Measurements from ENCODE around the gene INPP5D.

Gene INPP5D

DNA sequence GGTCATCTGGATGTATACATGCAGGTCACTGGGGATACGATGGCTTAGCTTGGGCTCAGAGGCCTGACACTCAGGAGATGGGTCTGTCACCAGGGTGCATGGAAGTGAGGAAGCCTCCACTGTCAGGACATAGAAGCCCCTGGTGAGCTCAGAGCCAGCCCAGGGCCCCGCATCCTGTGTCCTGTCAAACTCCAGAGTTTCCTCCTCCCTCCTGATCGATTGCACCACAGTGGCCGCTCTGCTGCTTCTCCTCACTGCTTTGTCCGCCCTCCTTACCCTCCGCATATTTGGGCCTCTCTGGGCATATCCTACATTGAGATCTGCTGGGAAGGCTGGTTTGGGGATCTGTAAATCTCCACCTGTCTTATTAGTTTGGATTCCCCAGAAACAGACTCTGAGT, 153.8 kb downstream of the INPP5D start:
- DNase-seq: no peak

DNA sequence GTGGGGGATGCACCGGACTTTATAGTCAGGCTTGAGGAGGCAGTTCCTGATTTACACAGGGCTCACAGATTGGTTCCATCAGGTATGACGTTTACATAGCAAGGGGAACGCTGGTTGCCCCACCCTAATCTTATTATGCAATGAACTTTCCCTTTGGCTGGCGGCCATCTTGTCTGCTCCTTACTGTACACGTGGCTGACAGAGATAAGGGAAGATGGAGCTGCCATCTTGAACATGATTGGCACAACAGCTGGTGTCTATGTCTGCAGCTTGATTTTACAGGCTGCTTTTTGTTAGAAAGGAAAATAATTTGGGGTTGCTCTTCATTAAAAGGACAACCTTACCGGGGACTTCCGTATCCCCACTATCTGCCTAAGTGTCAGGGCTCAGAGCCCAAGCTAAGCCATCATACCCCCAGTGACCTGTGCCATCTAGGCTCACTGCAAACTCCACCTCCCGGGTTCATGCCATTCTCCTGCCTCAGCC, 157.8 kb downstream of the INPP5D start:
- no peak for DNase-seq

DNA sequence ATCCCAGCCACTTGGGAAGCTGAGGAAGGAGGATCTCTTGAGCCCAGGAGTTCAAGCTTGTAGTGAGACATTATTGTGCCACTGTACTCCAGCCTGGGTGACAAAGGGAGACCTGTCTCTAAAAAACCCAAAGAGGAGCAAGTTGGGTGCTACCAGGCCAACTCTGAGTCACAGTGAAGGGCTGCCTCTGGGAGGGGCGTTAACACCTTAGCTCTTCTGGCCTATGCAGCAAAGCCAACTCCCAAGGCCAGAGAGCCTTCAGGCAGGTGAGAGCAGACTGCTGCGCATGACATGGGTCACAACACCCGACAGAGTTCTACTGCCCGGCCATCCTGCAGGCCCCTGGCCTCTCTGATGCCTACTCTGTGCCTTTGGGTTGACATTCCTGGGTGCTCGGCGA, 158.7 kb downstream of the INPP5D start:
- DNase-seq: no peak

DNA sequence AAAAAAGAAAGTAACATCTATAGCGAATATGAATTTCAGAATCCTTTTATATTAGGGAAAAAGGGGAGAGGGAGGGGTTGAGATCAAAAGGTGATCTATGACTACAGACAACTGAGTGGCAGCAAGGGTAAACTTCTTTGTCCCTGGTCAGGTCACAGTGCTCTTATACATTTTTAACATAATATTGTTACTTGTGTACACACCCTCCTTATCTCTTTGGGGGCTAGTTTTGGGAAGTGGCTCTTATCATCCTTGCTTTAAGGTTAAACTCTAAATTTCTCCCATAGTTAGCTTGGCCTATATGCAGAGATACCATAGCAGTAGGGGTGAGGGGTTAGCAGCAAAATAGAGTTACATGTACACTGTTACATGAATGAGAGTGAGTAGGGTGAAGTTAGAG, 159.7 kb downstream of the INPP5D start:
- no peak for DNase-seq

DNA sequence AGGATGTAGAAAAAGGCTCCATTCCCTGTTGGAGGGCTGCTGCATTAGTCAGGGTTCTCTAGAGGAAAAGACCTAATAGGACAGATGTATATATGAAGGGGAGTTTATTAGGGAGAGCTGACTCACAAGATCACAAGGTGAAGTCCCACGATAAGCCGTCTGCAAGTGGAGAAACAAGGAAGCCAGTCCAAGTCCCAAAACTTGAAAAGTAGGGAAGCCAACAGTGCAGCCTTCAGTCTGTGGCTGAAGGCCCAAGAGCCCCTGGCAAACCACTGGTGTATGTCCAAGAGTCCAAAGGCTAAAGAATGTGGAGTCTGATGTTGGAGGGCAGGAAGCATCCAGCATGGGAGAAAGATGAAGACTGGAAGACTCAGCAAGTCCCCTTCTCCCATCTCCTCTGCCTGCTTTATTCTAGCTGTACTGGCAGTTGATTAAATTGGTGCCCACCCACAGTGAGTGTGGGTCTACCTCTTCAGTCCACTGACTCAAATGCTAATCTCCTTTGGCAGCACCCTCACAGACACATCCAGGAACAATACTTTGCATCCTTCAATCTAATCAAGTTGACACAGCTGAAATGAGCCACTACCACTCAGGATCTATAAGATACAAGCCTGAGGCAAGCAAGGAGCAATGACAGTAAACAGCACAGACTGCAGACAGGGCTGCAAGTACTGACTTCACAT, 161.4 kb downstream of the INPP5D start:
- no peak for DNase-seq

DNA sequence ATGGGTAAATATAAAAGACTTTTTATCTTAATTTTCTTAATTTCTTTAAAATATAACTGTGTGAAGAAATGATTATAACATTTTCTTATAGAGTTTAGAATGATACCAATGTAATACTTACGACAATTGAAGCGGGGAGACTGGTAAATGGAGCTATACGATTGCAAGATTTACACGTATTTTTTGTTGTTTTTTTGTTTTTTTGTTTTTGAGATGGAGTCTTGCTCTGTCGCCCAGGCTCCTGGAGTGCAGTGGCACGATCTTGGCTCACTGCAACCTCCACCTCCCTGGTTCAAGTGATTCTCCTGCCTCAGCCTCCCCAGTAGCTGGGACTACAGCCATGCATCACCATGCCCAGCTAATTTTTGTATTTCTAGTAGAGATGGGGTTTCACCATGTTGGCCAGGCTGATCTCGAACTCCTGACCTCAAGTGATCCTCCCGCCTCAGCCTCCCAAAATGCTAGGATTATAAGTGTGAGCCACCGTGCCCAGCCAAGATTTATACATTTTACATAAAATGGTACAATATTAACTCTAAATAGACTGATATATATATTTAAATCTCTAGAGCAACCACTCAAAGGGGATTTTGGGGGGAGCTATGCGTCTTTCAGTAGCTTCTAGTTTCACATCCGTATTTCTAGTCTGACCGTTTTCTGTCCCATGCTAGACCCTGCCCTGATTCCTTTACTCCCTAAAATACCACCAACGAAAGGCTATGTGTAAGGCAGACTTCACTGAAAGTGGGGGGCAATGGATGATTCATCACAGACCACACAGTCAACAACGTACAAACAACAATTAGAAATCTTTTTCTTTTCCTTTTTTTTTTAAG, 163.1 kb downstream of the INPP5D start:
- no peak for DNase-seq

DNA sequence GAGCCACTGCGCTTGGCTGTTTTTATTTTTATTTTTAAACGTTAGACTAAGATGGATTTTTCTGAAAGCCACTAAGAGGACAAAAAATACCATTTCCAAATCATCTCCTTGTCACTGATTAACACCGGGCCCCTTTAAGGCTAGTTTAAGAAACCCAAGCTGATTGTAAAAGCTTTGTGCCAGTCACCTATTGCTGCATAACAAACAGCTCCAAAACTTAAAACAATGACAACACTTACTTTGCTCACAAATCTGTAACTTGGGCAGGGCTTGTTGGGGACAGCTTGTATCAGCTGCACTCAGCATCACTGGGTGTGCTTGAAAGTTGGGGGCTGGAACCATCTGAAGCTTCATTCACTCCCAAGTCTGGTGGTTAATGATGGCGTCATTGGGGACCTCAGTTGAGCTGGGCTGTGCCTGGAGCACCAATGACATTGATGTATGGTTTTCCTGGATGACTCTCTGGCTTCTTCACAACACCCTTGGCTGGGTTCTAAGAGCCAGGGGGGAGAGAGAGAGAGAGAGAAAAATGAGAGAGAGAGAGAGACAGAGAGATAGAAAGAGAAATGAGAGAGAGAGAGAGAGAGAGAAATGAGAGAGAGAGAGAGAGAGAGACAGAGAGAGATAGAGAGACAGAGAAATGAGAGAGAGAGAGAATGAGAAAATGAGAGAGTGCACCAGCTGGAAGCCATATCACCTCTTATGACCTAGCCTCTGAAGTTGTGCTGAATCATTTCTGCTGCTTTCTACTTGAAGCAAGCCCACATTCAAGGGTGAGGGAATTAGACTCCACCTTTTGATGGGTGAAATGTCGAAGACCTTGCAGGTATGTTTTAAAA, 165.3 kb downstream of the INPP5D start:
- DNase-seq: no peak

DNA sequence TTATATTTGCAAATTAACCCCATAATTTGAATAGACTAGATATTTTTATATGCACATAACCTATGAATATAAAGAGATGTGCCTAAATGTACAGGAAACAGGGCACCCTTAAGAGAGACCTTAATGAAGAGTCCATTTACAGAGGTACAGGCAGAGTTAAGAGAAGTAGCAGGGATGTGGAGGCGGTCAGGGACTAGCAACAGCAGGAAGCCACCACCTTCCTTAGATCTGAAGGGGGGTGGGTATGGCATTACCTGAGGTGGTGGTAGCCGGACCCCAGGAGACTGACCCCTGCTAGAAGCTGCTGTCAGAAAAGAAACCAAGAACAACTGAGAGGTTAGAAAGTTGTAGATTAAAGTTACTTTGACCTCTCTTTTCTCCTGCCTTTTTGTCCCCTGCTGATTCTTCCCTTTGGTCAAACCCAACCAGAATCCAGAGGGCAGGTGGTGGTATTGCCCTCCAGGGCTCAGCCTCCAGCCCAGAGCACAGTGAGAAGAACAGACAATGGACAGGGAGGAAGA, 166.4 kb downstream of the INPP5D start:
- DNase-seq: no peak

DNA sequence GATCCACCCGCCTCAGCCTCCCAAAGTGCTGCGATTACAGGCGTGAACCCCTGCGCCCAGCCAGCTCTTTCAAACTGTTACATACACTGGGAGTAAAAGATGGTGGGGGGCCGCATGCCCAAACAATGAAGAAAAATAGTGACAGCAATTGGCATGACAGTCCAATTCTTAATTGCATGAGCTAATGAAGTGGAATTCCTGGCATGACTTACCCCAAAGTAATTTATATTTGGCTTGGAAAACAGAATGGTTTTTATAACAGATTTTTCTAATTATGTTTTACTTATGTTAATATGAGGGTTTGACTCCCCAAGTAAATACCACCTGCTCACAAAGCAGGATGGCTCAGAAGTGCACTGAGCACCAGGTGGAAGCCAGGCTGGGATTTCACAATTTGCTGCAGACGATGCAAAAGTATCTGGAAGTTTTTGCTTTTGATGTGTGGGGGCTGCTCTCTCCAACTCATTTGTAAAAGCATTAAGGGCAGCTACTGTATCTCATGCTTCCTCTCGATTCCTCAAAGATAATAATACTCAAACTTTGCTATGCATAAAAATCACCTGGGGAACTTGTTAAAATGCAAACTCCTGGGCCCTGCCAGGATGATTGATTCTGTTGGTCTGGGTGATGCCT, 167.3 kb downstream of the INPP5D start:
- peak; percentile 30 for DNase-seq

DNA sequence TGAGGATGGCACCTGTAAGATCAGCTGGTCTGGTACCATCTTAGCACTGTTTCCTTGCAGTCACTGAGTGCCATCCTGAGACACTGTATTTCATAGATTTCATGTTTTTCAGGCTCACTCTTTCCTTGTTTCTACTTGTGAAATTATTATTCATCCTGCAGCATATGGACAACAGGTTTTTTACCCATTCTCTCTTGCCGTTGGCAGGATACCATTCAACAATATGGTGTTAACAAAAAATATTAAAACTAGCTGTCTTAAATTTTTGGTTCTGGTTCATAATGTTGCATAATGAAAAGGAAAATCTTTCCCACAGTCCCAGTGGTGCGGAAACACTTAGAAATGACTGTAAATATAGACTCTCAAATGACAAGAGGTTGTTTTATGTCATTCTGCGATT, 168.2 kb downstream of the INPP5D start:
- DNase-seq: no peak

DNA sequence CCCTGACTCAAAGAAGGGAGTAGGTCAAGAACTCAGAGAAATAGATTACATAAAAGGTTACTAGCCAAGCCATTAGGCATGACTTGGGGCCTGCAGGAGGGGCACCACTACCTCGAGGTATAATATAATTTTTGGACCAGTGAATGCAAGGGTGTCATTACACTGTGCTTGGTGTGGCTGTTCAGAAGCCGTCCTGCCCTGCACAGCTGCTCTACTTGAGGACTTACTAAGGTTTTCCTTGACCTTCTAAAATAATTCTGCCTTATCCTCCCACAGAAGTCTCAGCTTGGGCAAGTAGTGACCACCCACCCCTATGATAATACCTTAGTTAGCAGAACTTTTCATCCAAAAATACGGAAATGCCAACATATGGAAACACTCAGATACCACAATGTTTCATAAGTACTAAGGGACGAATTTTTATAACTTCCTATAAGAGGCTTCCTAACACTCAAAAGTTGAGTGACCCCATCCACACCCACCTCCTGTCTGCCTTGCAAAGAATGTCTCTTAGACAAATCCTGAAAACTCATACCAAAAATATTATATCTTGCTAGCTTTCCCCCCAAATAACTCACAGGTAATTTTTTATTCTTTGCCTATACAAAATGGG, 173.6 kb downstream of the INPP5D start:
- DNase-seq: no peak

DNA sequence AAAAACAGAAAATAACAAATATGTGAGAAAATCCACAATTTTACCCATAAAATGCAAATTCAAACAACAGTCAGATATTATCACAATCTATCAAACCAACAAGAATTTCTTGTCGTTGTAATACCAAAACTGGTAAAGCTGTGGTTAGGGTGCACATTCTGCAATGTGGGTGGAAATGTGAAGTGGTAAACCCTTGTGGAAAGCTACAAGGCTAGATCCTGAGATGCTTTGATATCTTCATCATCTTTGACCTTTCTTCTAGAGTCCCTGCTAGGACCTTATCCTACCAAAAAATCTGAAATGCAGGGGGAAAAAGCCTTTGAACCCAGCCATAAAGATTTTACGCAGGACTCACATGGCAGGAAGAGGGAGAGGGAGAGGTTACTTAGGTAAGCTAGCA, 174.1 kb downstream of the INPP5D start:
- DNase-seq: no peak

DNA sequence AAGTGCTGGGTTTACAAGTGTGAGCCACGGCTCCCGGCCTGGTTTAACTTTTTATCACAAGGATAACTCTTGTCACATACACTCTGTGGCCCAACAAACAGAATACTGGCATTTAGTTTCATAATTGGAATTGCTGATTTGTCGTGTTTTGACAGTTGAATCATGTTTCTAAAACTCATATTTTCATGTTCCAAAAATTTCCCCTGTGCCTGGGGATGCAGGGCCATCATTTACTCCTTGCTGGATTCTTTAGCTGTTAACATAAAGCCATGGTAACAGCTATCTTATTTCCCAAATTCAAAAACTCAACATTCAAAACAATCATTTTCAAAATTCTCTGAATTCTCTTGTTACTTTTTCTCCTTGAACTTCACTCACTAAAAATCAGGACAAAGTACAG, 174.9 kb downstream of the INPP5D start:
- no peak for DNase-seq

DNA sequence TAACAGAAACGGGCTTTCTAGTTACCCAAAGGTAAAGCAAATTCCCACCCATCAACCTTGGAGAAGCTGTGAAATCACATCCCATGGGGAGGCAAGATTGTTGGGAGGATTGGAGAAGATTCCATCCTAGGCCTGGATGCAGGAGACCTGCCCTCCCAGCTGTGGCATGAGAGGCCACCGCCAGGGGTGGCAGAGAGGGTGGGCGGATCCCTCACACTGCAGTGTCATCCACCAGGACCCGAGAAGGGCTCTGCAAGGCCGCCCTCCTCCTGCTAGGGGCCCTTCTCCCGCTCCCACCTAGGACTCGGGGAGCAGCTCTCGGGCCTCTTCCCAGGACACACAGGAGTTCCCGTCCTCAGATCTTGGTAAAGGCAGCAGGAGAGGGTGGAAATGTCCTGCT, 175.8 kb downstream of the INPP5D start:
- DNase-seq: no peak

DNA sequence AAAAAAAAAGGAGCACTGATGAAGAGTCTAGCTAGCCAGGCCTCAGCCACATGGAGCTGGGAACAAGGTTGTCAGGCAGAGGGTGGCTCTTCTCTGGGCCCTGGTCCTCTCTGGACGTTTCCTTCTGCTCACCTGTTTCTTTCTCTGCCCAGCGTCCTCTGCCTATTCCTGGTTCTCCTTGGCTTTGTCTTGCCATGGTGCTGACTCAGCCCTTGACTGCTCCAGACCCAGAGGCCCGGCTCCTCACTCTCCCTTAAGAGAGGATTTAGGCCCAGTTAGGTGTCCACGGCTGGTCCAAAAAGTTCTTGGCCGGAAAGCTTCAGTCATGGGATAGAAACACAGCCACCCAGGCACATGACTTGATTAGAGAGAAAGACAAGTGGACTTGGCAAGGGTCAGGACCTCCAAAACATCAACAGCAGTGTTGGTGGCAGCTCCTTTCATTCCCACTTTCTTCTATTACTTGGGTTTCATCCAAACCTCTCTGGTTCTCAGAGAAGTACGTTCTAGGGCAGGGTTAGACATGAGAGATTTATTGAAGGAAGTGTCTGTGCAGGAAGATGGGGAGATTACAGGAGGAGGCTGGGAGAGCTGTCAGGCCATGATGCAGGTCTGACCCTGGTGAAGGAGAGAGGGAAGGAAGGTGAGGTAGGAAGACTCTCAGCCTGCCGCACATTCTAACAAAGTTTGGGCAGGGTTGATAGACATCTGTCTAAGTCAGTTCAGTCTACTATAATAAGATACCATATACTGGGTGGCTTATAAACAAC, 176.9 kb downstream of the INPP5D start:
- DNase-seq: no peak

DNA sequence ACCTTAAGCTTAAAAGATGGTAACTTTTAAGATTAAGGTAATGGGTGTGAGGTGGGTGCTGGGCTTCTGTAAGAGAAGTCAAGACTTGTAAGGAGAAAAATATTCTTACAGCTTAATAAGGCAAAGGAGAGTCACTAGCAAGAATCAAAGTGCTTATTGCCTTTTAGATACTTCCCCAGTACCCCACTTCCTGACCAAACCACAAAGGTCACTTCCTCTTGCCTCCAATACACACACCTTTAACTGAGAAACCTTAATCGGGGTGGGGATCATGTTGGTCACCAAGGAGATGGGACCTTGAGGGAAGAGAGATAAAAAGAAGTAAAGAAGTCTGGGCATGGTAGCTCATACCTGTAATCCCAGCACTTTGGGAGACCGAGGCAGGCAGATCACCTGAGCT, 180.8 kb downstream of the INPP5D start:
- no peak for DNase-seq

DNA sequence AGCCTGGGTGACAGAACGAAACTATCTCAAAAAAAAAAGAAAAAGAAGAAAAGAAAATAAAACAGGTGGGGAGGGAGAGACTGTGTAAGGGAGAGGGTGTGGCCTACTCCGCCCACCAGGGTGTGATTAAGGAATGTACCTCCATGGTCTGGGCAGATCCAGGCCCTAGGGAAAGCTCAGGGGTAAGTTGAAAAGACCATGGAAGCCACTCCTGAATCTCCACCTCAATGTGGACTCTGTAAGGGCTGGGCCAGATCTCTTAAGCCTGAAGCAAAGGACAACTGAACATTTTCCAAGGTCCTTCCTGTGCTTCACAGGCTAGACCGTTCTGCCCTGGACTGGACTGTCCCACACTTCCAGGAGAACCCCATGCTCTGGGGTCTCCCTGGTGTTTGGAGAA, 181.7 kb downstream of the INPP5D start:
- no peak for DNase-seq

DNA sequence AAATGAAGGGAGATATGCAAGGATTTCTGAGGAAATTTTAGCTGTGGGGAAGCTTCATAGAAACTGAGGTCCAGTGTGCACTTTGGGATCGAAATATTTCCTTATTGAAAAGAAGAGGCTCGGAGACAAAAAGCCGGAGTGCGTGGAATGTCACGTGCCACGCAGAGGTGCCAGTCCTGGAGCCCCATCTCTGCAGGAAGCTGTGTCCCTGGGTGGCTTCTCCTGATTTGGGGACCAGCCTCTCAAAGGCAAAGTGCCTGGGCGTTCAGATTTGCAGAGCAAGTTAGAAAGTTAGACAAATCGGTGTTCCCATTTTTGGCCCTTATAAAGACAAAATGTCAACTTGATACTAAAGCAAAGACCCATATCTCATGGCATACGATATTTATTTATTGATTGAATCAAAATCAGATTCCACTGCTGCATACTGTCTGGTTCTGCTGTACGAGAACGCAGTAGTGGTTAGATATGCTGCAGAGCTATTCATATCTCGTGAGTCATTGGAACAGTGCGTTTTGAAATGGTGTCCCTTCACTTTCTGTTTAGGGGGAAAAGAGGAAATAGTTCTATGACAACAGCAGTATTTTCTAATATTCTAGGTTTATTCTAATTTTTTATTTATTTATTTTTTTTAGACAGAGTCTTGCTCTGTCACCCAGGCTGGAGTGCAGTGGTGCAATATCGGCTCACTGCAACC, 182.2 kb downstream of the INPP5D start:
- no peak for DNase-seq

DNA sequence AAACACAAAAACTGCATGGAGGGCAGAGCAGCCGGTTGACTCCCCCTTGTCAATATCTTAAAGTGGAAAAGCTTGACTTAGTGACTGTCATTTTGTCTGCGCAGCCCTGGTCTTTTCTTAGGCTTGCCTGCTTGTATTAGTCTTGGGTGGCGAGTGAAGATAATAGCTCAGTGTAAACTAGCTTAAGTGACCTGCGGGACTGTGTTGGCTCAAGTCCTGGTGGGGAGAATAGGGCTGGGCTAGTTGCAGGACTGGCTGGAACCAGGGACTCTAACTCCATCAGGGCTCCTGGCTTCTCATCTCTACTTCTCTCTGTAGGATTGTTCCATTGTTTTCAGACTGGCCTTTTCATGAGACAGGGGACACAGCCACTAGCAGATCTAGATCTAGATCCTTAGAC, 183.2 kb downstream of the INPP5D start:
- DNase-seq: no peak

DNA sequence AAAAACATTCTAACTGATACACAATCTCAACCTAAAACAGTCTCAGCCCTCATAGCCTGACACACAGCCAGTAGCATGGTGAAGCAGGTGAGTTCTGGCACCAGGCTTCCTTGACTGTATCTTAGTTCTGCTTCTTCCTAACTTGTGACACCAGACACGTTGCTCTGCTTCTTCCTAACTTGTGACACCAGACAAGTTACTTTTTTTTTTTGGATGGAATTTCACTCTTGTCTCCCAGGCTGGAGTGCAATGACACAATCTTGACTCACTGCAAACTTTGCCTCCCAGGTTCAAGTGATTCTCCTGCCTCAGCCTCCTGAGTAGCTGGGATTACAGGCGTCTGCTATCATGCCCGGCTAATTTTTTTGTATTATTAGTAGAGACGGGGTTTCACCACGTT, 184.7 kb downstream of the INPP5D start:
- no peak for DNase-seq

DNA sequence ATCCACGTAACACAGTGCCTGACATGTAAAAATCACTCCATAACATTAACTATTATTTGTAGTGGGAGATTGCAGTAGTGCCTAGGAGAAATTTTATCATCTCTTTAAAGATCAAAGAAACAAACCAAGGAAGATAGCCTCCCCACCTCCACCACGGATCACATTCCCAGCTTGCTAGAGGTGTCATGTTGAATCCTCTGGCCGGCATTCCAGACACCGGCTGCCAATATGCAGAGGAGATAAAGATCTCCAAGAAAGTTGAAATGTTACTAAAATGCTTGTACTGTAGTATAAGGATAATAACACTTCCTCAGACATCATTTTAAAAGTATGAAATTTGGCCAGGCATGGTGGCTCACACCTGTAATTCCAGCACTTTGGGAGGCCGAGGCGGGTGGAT, 185.3 kb downstream of the INPP5D start:
- no peak for DNase-seq
